ENCODE results near the gene CCT3.

- TF ChIP-seq NANOG (IDR thresholded peaks at IDR 0.05; ENCODE audit: borderline replicate concordance) = no peak
- no peak for TF ChIP-seq EZH2 (IDR thresholded peaks at IDR 0.05; ENCODE audit: low read depth, unreplicated experiment)
- TF ChIP-seq, protein P1, sequence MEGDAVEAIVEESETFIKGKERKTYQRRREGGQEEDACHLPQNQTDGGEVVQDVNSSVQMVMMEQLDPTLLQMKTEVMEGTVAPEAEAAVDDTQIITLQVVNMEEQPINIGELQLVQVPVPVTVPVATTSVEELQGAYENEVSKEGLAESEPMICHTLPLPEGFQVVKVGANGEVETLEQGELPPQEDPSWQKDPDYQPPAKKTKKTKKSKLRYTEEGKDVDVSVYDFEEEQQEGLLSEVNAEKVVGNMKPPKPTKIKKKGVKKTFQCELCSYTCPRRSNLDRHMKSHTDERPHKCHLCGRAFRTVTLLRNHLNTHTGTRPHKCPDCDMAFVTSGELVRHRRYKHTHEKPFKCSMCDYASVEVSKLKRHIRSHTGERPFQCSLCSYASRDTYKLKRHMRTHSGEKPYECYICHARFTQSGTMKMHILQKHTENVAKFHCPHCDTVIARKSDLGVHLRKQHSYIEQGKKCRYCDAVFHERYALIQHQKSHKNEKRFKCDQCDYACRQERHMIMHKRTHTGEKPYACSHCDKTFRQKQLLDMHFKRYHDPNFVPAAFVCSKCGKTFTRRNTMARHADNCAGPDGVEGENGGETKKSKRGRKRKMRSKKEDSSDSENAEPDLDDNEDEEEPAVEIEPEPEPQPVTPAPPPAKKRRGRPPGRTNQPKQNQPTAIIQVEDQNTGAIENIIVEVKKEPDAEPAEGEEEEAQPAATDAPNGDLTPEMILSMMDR (conservative IDR thresholded peaks at IDR 0.05; ENCODE audit: low read depth in 2 of 2) = no peak
- TF ChIP-seq POLR2AphosphoS5 (IDR thresholded peaks at IDR 0.05; ENCODE audit: low read depth) = no peak
- no peak for TF ChIP-seq REST (IDR thresholded peaks at IDR 0.05; ENCODE audit: unreplicated experiment)
- no peak for TF ChIP-seq EZH2phosphoT487 (IDR thresholded peaks at IDR 0.05; ENCODE audit: unreplicated experiment)
- no peak for TF ChIP-seq ETS1 (IDR thresholded peaks at IDR 0.05)
- TF ChIP-seq STAT1 (IDR thresholded peaks at IDR 0.05; ENCODE audit: unreplicated experiment) = no peak
- TF ChIP-seq JUNB (IDR thresholded peaks at IDR 0.05; ENCODE audit: unreplicated experiment) = no peak
- TF ChIP-seq CREB1 (CRISPR knock-in tag; IDR thresholded peaks at IDR 0.05; ENCODE audit: low read depth) = no peak
- TF ChIP-seq, protein P2, sequence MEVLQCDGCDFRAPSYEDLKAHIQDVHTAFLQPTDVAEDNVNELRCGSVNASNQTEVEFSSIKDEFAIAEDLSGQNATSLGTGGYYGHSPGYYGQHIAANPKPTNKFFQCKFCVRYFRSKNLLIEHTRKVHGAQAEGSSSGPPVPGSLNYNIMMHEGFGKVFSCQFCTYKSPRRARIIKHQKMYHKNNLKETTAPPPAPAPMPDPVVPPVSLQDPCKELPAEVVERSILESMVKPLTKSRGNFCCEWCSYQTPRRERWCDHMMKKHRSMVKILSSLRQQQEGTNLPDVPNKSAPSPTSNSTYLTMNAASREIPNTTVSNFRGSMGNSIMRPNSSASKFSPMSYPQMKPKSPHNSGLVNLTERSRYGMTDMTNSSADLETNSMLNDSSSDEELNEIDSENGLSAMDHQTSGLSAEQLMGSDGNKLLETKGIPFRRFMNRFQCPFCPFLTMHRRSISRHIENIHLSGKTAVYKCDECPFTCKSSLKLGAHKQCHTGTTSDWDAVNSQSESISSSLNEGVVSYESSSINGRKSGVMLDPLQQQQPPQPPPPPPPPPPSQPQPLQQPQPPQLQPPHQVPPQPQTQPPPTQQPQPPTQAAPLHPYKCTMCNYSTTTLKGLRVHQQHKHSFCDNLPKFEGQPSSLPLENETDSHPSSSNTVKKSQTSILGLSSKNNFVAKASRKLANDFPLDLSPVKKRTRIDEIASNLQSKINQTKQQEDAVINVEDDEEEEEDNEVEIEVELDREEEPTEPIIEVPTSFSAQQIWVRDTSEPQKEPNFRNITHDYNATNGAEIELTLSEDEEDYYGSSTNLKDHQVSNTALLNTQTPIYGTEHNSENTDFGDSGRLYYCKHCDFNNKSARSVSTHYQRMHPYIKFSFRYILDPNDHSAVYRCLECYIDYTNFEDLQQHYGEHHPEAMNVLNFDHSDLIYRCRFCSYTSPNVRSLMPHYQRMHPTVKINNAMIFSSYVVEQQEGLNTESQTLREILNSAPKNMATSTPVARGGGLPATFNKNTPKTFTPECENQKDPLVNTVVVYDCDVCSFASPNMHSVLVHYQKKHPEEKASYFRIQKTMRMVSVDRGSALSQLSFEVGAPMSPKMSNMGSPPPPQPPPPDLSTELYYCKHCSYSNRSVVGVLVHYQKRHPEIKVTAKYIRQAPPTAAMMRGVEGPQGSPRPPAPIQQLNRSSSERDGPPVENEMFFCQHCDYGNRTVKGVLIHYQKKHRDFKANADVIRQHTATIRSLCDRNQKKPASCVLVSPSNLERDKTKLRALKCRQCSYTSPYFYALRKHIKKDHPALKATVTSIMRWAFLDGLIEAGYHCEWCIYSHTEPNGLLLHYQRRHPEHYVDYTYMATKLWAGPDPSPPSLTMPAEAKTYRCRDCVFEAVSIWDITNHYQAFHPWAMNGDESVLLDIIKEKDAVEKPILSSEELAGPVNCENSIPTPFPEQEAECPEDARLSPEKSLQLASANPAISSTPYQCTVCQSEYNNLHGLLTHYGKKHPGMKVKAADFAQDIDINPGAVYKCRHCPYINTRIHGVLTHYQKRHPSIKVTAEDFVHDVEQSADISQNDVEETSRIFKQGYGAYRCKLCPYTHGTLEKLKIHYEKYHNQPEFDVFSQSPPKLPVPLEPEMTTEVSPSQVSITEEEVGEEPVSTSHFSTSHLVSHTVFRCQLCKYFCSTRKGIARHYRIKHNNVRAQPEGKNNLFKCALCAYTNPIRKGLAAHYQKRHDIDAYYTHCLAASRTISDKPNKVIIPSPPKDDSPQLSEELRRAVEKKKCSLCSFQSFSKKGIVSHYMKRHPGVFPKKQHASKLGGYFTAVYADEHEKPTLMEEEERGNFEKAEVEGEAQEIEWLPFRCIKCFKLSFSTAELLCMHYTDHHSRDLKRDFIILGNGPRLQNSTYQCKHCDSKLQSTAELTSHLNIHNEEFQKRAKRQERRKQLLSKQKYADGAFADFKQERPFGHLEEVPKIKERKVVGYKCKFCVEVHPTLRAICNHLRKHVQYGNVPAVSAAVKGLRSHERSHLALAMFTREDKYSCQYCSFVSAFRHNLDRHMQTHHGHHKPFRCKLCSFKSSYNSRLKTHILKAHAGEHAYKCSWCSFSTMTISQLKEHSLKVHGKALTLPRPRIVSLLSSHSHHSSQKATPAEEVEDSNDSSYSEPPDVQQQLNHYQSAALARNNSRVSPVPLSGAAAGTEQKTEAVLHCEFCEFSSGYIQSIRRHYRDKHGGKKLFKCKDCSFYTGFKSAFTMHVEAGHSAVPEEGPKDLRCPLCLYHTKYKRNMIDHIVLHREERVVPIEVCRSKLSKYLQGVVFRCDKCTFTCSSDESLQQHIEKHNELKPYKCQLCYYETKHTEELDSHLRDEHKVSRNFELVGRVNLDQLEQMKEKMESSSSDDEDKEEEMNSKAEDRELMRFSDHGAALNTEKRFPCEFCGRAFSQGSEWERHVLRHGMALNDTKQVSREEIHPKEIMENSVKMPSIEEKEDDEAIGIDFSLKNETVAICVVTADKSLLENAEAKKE (CRISPR knock-in tag; IDR thresholded peaks at IDR 0.05) = no peak
- TF ChIP-seq ZNF331 (CRISPR knock-in tag; IDR thresholded peaks at IDR 0.05; ENCODE audit: low read depth) = no peak
Observed at GRCh38 chr1:156365754-156366153, 27.7 kb upstream of the CCT3 start.

Data from GM23338 (cell line).